ENCODE data around the gene MAB21L2. TPM values are rescaled to one million over a fixed set of nuclear protein-coding genes. Genes with fewer than 3 reads are reported as not detected.

Gene MAB21L2
- total and polyA plus RNA-seq, 2 of the 8 experiments (the other 6 are each of a cell fraction or from before 2014, with no cell fraction given): 0.03 TPM; not detected in 1

GRCh38 chr4:150583287-150584110, 1.5 kb downstream of the MAB21L2 start (continued):
- peak; percentile 40 for TF ChIP-seq KDM4A (IDR thresholded peaks at IDR 0.05; ENCODE audit: low read depth, low read length, severe bottlenecking)
- peak; percentile 74 for TF ChIP-seq EZH2 (IDR thresholded peaks at IDR 0.05; ENCODE audit: low read depth, low read length, severe bottlenecking)
- no peak for TF ChIP-seq KDM5A (IDR thresholded peaks at IDR 0.05; ENCODE audit: low read length)
- TF ChIP-seq CBX5 (IDR thresholded peaks at IDR 0.05; ENCODE audit: low read depth, low read length): no peak
- TF ChIP-seq RBBP5 (IDR thresholded peaks at IDR 0.05; ENCODE audit: borderline replicate concordance, low read depth, low read length): peak; percentile 49; the same call in 1 of the 2 replicates
